ENCODE measurements around the gene HMCN1.
"Not testable (repeated sequence)": the region's sequence is repeated elsewhere in the genome, so short reads cannot be mapped to it uniquely, and the experiment has no call there.

The HMCN1 gene

GRCh38 chr1:185741551-185741950 lies 7.4 kb downstream of the HMCN1 start:
- no peak for DNase-seq (ENCODE audit: low read depth in 2 of 2)

GRCh38 chr1:185742403-185742802 lies 8.2 kb downstream of the HMCN1 start:
- DNase-seq (ENCODE audit: low read depth in 2 of 2) = no peak

- DNase-seq (ENCODE audit: low read depth in 2 of 2) = no peak
These were observed 11.0 kb downstream of the HMCN1 start for GRCh38 chr1:185745165-185745564.

GRCh38 chr1:185759061-185759460 lies 24.9 kb downstream of the HMCN1 start:
- no peak for DNase-seq (ENCODE audit: low read depth in 2 of 2)

- no peak for DNase-seq (ENCODE audit: low read depth in 2 of 2)
These were observed 27.6 kb downstream of the HMCN1 start for GRCh38 chr1:185761841-185762240.

- no peak for DNase-seq (ENCODE audit: low read depth in 2 of 2)
These were observed 33.4 kb downstream of the HMCN1 start for GRCh38 chr1:185767508-185768120.

GRCh38 chr1:185768371-185768770 lies 34.2 kb downstream of the HMCN1 start:
- DNase-seq (ENCODE audit: low read depth in 2 of 2) = no peak

GRCh38 chr1:185769136-185769535 lies 34.9 kb downstream of the HMCN1 start:
- no peak for DNase-seq (ENCODE audit: low read depth in 2 of 2)

GRCh38 chr1:185774394-185774793 lies 40.2 kb downstream of the HMCN1 start:
- no peak for DNase-seq (ENCODE audit: low read depth in 2 of 2)

- DNase-seq (ENCODE audit: low read depth in 2 of 2) = no peak
These were observed 41.3 kb downstream of the HMCN1 start for GRCh38 chr1:185775501-185775900.

GRCh38 chr1:185776522-185776921 lies 42.3 kb downstream of the HMCN1 start:
- DNase-seq (ENCODE audit: low read depth in 2 of 2) = no peak

GRCh38 chr1:185783860-185784259 lies 49.7 kb downstream of the HMCN1 start:
- DNase-seq (ENCODE audit: low read depth in 2 of 2) = not testable (repeated sequence)

GRCh38 chr1:185785586-185785985 lies 51.4 kb downstream of the HMCN1 start:
- DNase-seq (ENCODE audit: low read depth in 2 of 2) = no peak

GRCh38 chr1:185786524-185786923 lies 52.3 kb downstream of the HMCN1 start:
- DNase-seq (ENCODE audit: low read depth in 2 of 2) = no peak

GRCh38 chr1:185787238-185787637 lies 53.0 kb downstream of the HMCN1 start:
- no peak for DNase-seq (ENCODE audit: low read depth in 2 of 2)

- DNase-seq (ENCODE audit: low read depth in 2 of 2) = no peak
These were observed 54.2 kb downstream of the HMCN1 start for GRCh38 chr1:185788386-185788785.

GRCh38 chr1:185789501-185790193 lies 55.5 kb downstream of the HMCN1 start:
- no peak for DNase-seq (ENCODE audit: low read depth in 2 of 2)

GRCh38 chr1:185790194-185790735 lies 56.1 kb downstream of the HMCN1 start:
- DNase-seq (ENCODE audit: low read depth in 2 of 2) = no peak

GRCh38 chr1:185792040-185792439 lies 57.8 kb downstream of the HMCN1 start:
- no peak for DNase-seq (ENCODE audit: low read depth in 2 of 2)

GRCh38 chr1:185794495-185794894 lies 60.3 kb downstream of the HMCN1 start:
- not testable (repeated sequence) for DNase-seq (ENCODE audit: low read depth in 2 of 2)

GRCh38 chr1:185795181-185795580 lies 61.0 kb downstream of the HMCN1 start:
- DNase-seq (ENCODE audit: low read depth in 2 of 2) = no peak

GRCh38 chr1:185798505-185798904 lies 64.3 kb downstream of the HMCN1 start:
- no peak for DNase-seq (ENCODE audit: low read depth in 2 of 2)

- no peak for DNase-seq (ENCODE audit: low read depth in 2 of 2)
These were observed 69.0 kb downstream of the HMCN1 start for GRCh38 chr1:185803241-185803640.

All from stimulated activated CD8-positive, alpha-beta memory T cell treated with anti-CD3 and anti-CD28 coated beads, Interleukin-2, amount 100 ng/mL, for 48 hours (primary cell).